Suprapubic skin (tissue), 4 donors: ENCODE results near the gene HTRA2. TPM values are rescaled to one million over a fixed set of nuclear protein-coding genes. Genes with fewer than 3 reads are reported as not detected.

Experiments
- DNase-seq, 2 donors: peaks; one replicate each; pipeline ENCODE4 v3.0.0-alpha.2; 2019; ENCODE audit warnings: low spot score in 2 of 2
- H3K27ac ChIP-seq: fragments of 200-600 bp; sonication (generic); one replicate; pipeline ENCODE4 v1.5.1; 2019
- H3K27me3 ChIP-seq: fragments of 200-600 bp; sonication (generic); one replicate; pipeline ENCODE4 v1.5.1; 2019
- H3K36me3 ChIP-seq: fragments of 200-600 bp; sonication (generic); one replicate; pipeline ENCODE4 v1.5.1; 2019
- H3K4me1 ChIP-seq: fragments of 200-600 bp; sonication (generic); one replicate; pipeline ENCODE4 v1.5.1; 2019
- H3K4me3 ChIP-seq: fragments of 200-600 bp; sonication (generic); one replicate; pipeline ENCODE4 v1.5.1; 2019; ENCODE audit warnings: mild to moderate bottlenecking
- H3K9me3 ChIP-seq: fragments of 200-600 bp; sonication (generic); one replicate; pipeline ENCODE4 v1.5.1; 2019
- CTCF ChIP-seq, 2 donors: fragments of 200-600 bp in 1 of 2; fragments of 450-650 bp in 1 of 2; sonication (generic) in 1 of 2; IDR thresholded peaks; one replicate each; pipeline ENCODE4 v1.5.1; 2016 to 2019; ENCODE audit warnings: antibody characterized with exemption in 2 of 2, mild to moderate bottlenecking in 1 of 2, moderate library complexity in 1 of 2
- EP300 ChIP-seq: sonication (generic); formaldehyde crosslinking; IDR thresholded peaks from one replicate; pipeline ENCODE4 v1.6.1; 2017; ENCODE audit warnings: antibody characterized with exemption
- POLR2A ChIP-seq, 2 donors: fragments of 450-650 bp; IDR thresholded peaks; one replicate each; pipeline ENCODE4 v1.6.1; 2017; ENCODE audit warnings: antibody characterized with exemption in 2 of 2, mild to moderate bottlenecking in 2 of 2, moderate library complexity in 2 of 2
- POLR2AphosphoS5 ChIP-seq, 3 donors: sonication (generic); formaldehyde crosslinking; IDR thresholded peaks; one replicate each; pipeline ENCODE4 v1.6.1; 2017; ENCODE audit warnings: antibody characterized with exemption in 3 of 3
- WGBS: methylation state at CpG from one replicate; pipeline ENCODE4 v1.1.5; 2018; 5-methylcytosine and 5-hydroxymethylcytosine counted together
- total RNA-seq, 4 donors: library from RNA; depleted of rRNA; stranded (reverse); fragments of >200 nt; gene quantifications; one replicate each; pipeline ENCODE4 v1.1.0, GENCODE V29; 2016

Gene HTRA2
- total RNA-seq, 4 donors from 2014 or later, result 23.7 to 31.2 (median 27.1) TPM

- TF ChIP-seq POLR2A (IDR thresholded peaks at IDR 0.05) (no peak), CTCF (IDR thresholded peaks at IDR 0.05) (no peak), EP300 (no peak), POLR2AphosphoS5 (IDR thresholded peaks at IDR 0.05) (no peak)
- 56% methylated on average over 7 of the region's 7 CpGs for WGBS
- no peaks in the 10 kb centered on the region for H3K36me3 ChIP-seq
- no peaks in the 10 kb centered on the region for H3K9me3 ChIP-seq
- H3K27ac ChIP-seq, result peak overlapping the region; percentile 60
- no peaks in the 10 kb centered on the region for H3K27me3 ChIP-seq
- H3K4me3 ChIP-seq, result no peak overlapping the region
- no peak for DNase-seq
- H3K4me1 ChIP-seq, result peaks cover 6% of the 10 kb centered on the region
Observed at GRCh38 chr2:74576211-74576862, 46.6 kb downstream of the HTRA2 start.

DNA sequence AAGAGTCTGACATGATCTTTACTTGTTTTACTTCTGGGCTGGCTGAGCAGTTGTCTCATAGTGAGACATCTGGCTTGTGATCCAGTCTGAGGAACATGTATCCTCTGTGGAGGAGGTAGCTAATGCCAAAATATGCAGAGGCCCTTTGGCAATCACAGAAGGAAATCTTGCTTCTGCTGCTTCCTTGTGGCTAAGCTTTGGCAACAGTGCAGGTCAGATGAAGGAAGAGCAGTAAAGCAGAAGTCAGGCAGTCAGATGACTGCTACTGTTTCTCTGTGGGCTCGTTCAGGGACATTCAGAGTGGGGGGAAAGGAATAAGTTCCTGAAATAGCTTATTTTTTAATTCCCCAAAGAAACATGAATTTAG, 47.1 kb downstream of the HTRA2 start:
- H3K36me3 ChIP-seq, result no peaks in the 10 kb centered on the region
- DNase-seq, result no peak
- H3K4me3 ChIP-seq, result no peak overlapping the region
- H3K9me3 ChIP-seq, result no peaks in the 10 kb centered on the region
- peaks cover 6% of the 10 kb centered on the region for H3K4me1 ChIP-seq
- TF ChIP-seq POLR2AphosphoS5 (IDR thresholded peaks at IDR 0.05) (peak in 2 of 3 donors; percentile 13 to 31), POLR2A (IDR thresholded peaks at IDR 0.05) (no peak), EP300 (no peak)
- H3K27ac ChIP-seq, result peak overlapping the region; percentile 60
- WGBS, result 33% methylated on average over 1 of the region's 1 CpG
- no peaks in the 10 kb centered on the region for H3K27me3 ChIP-seq

- peak overlapping the region; percentile 43 for H3K27ac ChIP-seq
- no peaks in the 10 kb centered on the region for H3K27me3 ChIP-seq
Observed at GRCh38 chr2:74577448-74577847, 47.7 kb downstream of the HTRA2 start.

GRCh38 chr2:74578408-74578807, 48.7 kb downstream of the HTRA2 start:
- WGBS, result 60% methylated on average over 3 of the region's 3 CpGs
- no peak overlapping the region for H3K27ac ChIP-seq
- H3K27me3 ChIP-seq, result no peaks in the 10 kb centered on the region
- H3K4me3 ChIP-seq, result no peak overlapping the region
- no peaks in the 10 kb centered on the region for H3K36me3 ChIP-seq
- no peaks in the 10 kb centered on the region for H3K9me3 ChIP-seq
- H3K4me1 ChIP-seq, result peaks cover 6% of the 10 kb centered on the region
- DNase-seq, result no peak
- no peak for TF ChIP-seq EP300
- no peak for TF ChIP-seq POLR2A (IDR thresholded peaks at IDR 0.05)
- no peak for TF ChIP-seq CTCF (IDR thresholded peaks at IDR 0.05)

More at GRCh38 chr2:74577448-74577847, 47.7 kb downstream of the HTRA2 start:
- Histone ChIP-seq H3K4me1 (peaks cover 6% of the 10 kb centered on the region), H3K9me3 (no peaks in the 10 kb centered on the region), H3K36me3 (no peaks in the 10 kb centered on the region), H3K4me3 (no peak overlapping the region)
- WGBS, result 32% methylated on average over 2 of the region's 2 CpGs
- TF ChIP-seq EP300 (no peak), CTCF (IDR thresholded peaks at IDR 0.05) (no peak)
- DNase-seq, result no peak

- no peaks in the 10 kb centered on the region for H3K9me3 ChIP-seq
- 90% methylated on average over 3 of the region's 3 CpGs for WGBS
- H3K27ac ChIP-seq, result no peak overlapping the region
- no peaks in the 10 kb centered on the region for H3K4me1 ChIP-seq
- DNase-seq, result no peak
- no peak overlapping the region for H3K4me3 ChIP-seq
- H3K27me3 ChIP-seq, result no peaks in the 10 kb centered on the region
- TF ChIP-seq POLR2A (IDR thresholded peaks at IDR 0.05), result no peak
- TF ChIP-seq CTCF (IDR thresholded peaks at IDR 0.05), result no peak
- no peak for TF ChIP-seq EP300
- no peak for TF ChIP-seq POLR2AphosphoS5 (IDR thresholded peaks at IDR 0.05)
- H3K36me3 ChIP-seq, result no peaks in the 10 kb centered on the region
Observed at GRCh38 chr2:74581463-74581862, 51.7 kb downstream of the HTRA2 start.

DNA sequence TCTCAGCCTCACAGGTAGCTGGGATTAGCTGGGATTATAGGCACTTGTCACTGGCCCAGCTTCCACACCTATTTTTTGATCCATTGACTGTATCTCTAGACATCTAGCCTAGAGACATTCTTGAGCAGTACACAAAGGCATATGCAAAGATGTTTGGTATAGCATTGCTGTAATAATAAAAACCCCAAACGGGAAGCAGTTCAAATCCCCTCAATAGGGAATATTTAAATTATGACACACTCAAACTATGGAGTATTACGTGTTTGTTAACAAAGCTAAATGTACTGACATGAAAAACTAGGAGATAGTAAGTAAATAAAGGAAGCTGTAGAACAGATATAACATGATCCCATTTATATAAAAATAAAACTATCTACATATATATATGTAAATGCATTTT, 52.5 kb downstream of the HTRA2 start:
- Histone ChIP-seq H3K4me3 (no peak overlapping the region), H3K9me3 (no peaks in the 10 kb centered on the region)
- 77% methylated on average over 2 of the region's 2 CpGs for WGBS

More for the DNA sequence above, 52.5 kb downstream of the HTRA2 start:
- Histone ChIP-seq H3K27me3 (no peaks in the 10 kb centered on the region), H3K27ac (no peak overlapping the region), H3K4me1 (no peaks in the 10 kb centered on the region), H3K36me3 (no peaks in the 10 kb centered on the region)
- no peak for TF ChIP-seq EP300
- no peak for TF ChIP-seq CTCF (IDR thresholded peaks at IDR 0.05)
- no peak for TF ChIP-seq POLR2AphosphoS5 (IDR thresholded peaks at IDR 0.05)
- TF ChIP-seq POLR2A (IDR thresholded peaks at IDR 0.05), result no peak
- no peak for DNase-seq
